Gastroesophageal sphincter (tissue), 4 donors: Measurements from ENCODE around the gene AGBL4. TPM values are rescaled to one million over a fixed set of nuclear protein-coding genes. Genes with fewer than 3 reads are reported as not detected.
A peak's percentile ranks its signal among the peaks of the same experiment; 100 is the strongest.

ENCODE experiments used
- ATAC-seq: fragments of 150-250 bp; one replicate; pipeline ENCODE4 v1.9.1; 2016; ENCODE audit warnings: mild to moderate bottlenecking, moderate library complexity
- H3K27ac ChIP-seq, 4 donors: fragments of 200-600 bp; sonication (generic) in 3 of 4; 1 replicate in 3 of 4; 2 replicates in 1 of 4; pipeline ENCODE4 v1.5.1; 2016 to 2019
- H3K27me3 ChIP-seq: fragments of 200-600 bp; sonication (generic); one replicate; pipeline ENCODE4 v1.5.1; 2019
- H3K36me3 ChIP-seq, 2 donors: fragments of 200-600 bp; sonication (generic); one replicate each; pipeline ENCODE4 v1.5.1; 2019; ENCODE audit warnings: control low read depth in 1 of 2
- H3K4me1 ChIP-seq, 3 donors: fragments of 200-600 bp; sonication (generic); 1 replicate in 2 of 3; 2 replicates in 1 of 3; pipeline ENCODE4 v1.5.1; 2016 to 2019; ENCODE audit warnings: control low read depth in 2 of 3
- H3K4me3 ChIP-seq, 2 donors: fragments of 200-600 bp; sonication (generic); one replicate each; pipeline ENCODE4 v1.5.1; 2019; ENCODE audit warnings: mild to moderate bottlenecking in 1 of 2, moderate library complexity in 1 of 2
- H3K9me3 ChIP-seq, 3 donors: fragments of 200-600 bp; sonication (generic); one replicate each; pipeline ENCODE4 v1.5.1; 2017 to 2019; ENCODE audit warnings: control low read depth in 2 of 3
- EP300 ChIP-seq: sonication (generic); formaldehyde crosslinking; IDR thresholded peaks from one replicate; pipeline ENCODE4 v1.6.1; 2017; ENCODE audit warnings: antibody characterized with exemption, mild to moderate bottlenecking
- POLR2A ChIP-seq, 2 donors: fragments of 450-650 bp; IDR thresholded peaks; one replicate each; pipeline ENCODE4 v1.6.1; 2017; ENCODE audit warnings: antibody characterized with exemption in 2 of 2, mild to moderate bottlenecking in 2 of 2, moderate library complexity in 1 of 2
- POLR2AphosphoS5 ChIP-seq: sonication (generic); formaldehyde crosslinking; IDR thresholded peaks from one replicate; pipeline ENCODE4 v1.6.1; 2017; ENCODE audit warnings: antibody characterized with exemption
- WGBS, 2 donors: methylation state at CpG; one replicate each; pipeline ENCODE4 v1.1.5; 2018; ENCODE audit warnings: low coverage in 1 of 2; 5-methylcytosine and 5-hydroxymethylcytosine counted together
- total RNA-seq, 4 donors: library from RNA; depleted of rRNA; stranded (reverse); fragments of >200 nt; gene quantifications; one replicate each; pipeline ENCODE4 v1.1.0, GENCODE V29; 2016
- TF ChIP-seq, protein P1 (sequence below), 4 experiments: fragments of 200-600 bp in 2 of 4; fragments of 450-650 bp in 2 of 4; sonication (generic) in 1 of 4; IDR thresholded peaks; one replicate each; pipeline ENCODE4 v1.5.1; 2017 to 2019; ENCODE audit warnings: antibody characterized with exemption in 4 of 4, mild to moderate bottlenecking in 2 of 4, moderate library complexity in 2 of 4

The AGBL4 gene
- total RNA-seq, 4 donors from 2014 or later = 1.6 TPM; not detected in 3

DNA sequence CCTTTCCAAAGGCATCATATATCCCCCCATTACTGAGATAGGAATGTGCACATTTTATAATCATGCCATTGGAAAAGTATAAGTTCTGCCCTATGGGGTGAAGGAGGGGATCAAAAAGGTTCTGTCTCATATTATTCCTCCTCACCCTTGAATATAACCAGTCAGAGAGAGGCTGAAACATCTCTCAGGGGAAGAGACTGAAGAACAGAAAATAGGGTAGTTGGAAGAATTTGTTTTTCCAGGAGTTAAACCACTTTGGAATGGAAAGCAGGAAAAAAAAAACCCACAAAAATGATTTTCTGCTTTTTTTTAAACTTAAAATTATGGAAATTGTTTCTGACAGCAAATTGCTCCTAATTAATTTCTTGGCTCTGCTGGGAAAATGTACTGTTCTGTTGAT is 1194.3 kb downstream of the AGBL4 start:
- ATAC-seq = no peak
- Histone ChIP-seq H3K36me3 (no peaks in the 10 kb centered on the region), H3K27ac (no peak overlapping the region), H3K4me3 (no peak overlapping the region), H3K27me3 (peaks cover 7% of the 10 kb centered on the region), H3K4me1 (no peaks in the 10 kb centered on the region), H3K9me3 (no peaks in the 10 kb centered on the region)
- TF ChIP-seq POLR2A (IDR thresholded peaks at IDR 0.05) (no peak), EP300 (no peak), POLR2AphosphoS5 (no peak)
- TF ChIP-seq, protein P1, sequence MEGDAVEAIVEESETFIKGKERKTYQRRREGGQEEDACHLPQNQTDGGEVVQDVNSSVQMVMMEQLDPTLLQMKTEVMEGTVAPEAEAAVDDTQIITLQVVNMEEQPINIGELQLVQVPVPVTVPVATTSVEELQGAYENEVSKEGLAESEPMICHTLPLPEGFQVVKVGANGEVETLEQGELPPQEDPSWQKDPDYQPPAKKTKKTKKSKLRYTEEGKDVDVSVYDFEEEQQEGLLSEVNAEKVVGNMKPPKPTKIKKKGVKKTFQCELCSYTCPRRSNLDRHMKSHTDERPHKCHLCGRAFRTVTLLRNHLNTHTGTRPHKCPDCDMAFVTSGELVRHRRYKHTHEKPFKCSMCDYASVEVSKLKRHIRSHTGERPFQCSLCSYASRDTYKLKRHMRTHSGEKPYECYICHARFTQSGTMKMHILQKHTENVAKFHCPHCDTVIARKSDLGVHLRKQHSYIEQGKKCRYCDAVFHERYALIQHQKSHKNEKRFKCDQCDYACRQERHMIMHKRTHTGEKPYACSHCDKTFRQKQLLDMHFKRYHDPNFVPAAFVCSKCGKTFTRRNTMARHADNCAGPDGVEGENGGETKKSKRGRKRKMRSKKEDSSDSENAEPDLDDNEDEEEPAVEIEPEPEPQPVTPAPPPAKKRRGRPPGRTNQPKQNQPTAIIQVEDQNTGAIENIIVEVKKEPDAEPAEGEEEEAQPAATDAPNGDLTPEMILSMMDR (IDR thresholded peaks at IDR 0.05) = no peak

DNA sequence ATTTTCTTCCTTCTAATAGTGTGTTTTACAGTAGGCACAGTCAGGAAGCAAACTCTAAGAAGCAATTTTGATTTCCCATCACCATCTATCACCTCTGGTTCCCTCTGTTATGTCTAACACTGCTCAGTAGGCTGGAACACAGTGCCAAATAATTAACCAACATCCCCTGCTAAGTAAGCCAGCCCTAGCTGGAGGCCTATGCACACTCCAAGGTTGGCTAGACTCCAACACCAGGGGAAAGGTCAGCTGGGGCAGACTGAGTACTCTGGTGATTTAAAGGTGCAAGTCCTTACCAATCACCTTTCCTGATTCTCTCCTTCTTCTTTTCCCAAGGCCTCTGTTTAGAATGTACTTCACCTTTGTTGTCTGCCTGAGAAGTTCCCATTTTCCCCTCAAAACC is 1200.6 kb downstream of the AGBL4 start:
- TF ChIP-seq EP300 (no peak), POLR2AphosphoS5 (no peak), POLR2A (IDR thresholded peaks at IDR 0.05) (no peak)
- TF ChIP-seq, protein P1 (IDR thresholded peaks at IDR 0.05) = no peak
- no peak overlapping the region for H3K4me3 ChIP-seq
- no peaks in the 10 kb centered on the region for H3K4me1 ChIP-seq
- H3K36me3 ChIP-seq = no peaks in the 10 kb centered on the region
- H3K9me3 ChIP-seq = no peaks in the 10 kb centered on the region
- no peak overlapping the region for H3K27ac ChIP-seq
- H3K27me3 ChIP-seq = no peaks in the 10 kb centered on the region
- ATAC-seq = no peak

DNA sequence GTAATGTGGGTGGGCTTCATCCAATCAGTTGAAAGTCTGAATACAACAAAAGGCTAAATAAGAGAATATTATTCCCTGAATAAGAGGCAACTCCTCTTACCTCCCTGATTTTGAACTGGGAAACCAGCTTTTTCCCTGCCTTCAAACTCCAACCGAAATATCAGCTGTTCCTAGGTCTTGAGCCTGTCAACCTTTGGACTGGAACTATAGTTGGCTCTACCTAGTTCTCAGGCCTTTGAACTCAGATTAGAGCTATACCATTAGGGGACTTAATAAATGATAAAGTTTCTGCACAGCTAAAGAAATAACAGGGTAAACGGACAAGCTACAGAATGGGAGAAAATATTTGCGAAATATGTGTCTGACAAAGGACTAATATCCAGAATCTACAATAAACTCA is 1203.3 kb downstream of the AGBL4 start:
- Histone ChIP-seq H3K9me3 (no peaks in the 10 kb centered on the region), H3K27me3 (no peaks in the 10 kb centered on the region), H3K4me3 (no peak overlapping the region), H3K27ac (no peak overlapping the region), H3K36me3 (no peaks in the 10 kb centered on the region), H3K4me1 (no peaks in the 10 kb centered on the region)
- no peak for TF ChIP-seq POLR2AphosphoS5
- TF ChIP-seq, protein P1 (IDR thresholded peaks at IDR 0.05) = no peak
- no peak for TF ChIP-seq EP300
- no peak for TF ChIP-seq POLR2A (IDR thresholded peaks at IDR 0.05)
- WGBS, 2 donors = 89 to 100% methylated on average over 1 to 3 of the region's 3 CpGs
- ATAC-seq = no peak

DNA sequence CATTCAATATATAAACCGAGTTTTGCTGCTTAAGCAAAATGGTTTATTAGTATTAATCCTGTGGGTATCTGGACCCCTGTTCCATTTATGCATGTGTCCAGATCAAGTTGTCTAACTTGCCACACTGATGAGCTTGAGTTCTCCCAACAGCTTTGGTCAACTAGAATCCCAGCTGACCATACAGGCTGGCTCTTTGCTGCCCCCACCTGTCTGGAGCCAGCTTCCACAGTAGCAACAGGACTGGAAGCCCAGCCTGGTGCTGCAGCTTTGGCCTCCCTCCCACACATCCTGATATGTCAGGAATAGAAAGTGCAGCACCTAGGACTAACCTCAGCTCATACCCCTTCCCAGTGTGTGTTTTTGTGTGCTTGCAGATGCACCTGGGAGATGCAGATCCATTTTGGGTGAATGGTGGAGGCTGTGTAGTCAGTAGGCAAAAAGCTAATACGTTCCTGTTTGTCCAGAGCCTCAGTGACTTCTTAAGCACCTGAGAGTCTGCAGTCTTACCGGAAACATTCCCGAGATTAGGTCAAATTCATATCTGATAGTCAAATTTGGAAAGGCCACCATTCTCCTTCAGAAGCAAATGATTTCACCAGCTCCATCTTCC is 1206.1 kb downstream of the AGBL4 start:
- ATAC-seq = no peak
- no peaks in the 10 kb centered on the region for H3K9me3 ChIP-seq
- no peak overlapping the region for H3K27ac ChIP-seq
- H3K36me3 ChIP-seq = no peaks in the 10 kb centered on the region
- H3K4me1 ChIP-seq = no peaks in the 10 kb centered on the region
- TF ChIP-seq EP300 = no peak
- TF ChIP-seq, protein P1 (IDR thresholded peaks at IDR 0.05) = peak; percentile 39 to 78 (median 54)
- no peak overlapping the region for H3K4me3 ChIP-seq
- 69 to 75% methylated on average over 4 of the region's 4 CpGs for WGBS, 2 donors
- no peaks in the 10 kb centered on the region for H3K27me3 ChIP-seq

DNA sequence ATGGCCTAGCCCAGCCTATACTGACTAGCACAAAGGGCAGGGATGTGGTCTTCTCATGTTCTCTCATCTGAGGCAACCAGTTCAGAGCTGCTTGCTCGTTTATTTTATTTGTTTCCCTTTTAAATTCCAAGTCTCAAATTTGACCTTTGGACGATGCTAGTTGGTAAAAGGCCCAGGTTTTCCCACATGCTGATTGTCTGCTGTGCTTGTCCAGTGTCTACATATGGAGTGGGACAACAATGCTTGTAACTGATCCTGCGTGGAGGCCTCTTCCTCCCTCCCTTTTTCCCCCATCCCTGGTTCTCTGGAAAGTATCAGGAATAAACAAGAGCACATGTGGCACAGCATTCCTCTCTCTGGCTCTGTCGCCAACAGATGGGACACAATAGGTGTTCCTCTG is 1213.0 kb downstream of the AGBL4 start:
- no peak for ATAC-seq

More for the DNA sequence above, 1213.0 kb downstream of the AGBL4 start:
- Histone ChIP-seq H3K4me3 (no peak overlapping the region), H3K27ac (no peak overlapping the region), H3K36me3 (no peaks in the 10 kb centered on the region), H3K27me3 (no peaks in the 10 kb centered on the region), H3K9me3 (no peaks in the 10 kb centered on the region), H3K4me1 (no peaks in the 10 kb centered on the region)
- 9 to 29% methylated on average over 1 to 3 of the region's 4 CpGs for WGBS, 2 donors
- TF ChIP-seq, protein P1 (IDR thresholded peaks at IDR 0.05) = no peak
- TF ChIP-seq POLR2AphosphoS5 (no peak), POLR2A (IDR thresholded peaks at IDR 0.05) (no peak), EP300 (no peak)
